Caco-2 (cell line): Measurements from ENCODE around the gene RETREG1. TPM values are rescaled to one million over a fixed set of nuclear protein-coding genes. Genes with fewer than 3 reads are reported as not detected.
A peak's percentile ranks its signal among the peaks of the same experiment; 100 is the strongest.

ENCODE experiments used
- BruUV-seq: library from RNA; stranded (reverse); fragments of 400-500 nt; replicated peaks from 2 replicates; lab custom pipeline; 2021; lab: Mats Ljungman, UMichigan
- CTCF ChIA-PET: fragments of 300-600 bp; sonication (Branson Sonifier 250); formaldehyde crosslinking; loops from one replicate; lab custom pipeline; 2022; ENCODE audit warnings: antibody characterized with exemption; lab: Charles Lee
- POLR2A ChIA-PET: fragments of 300-600 bp; sonication (Branson Sonifier 250); formaldehyde crosslinking; loops from one replicate; lab custom pipeline; 2022; ENCODE audit warnings: antibody characterized with exemption; lab: Charles Lee
- DNase-seq, 2 experiments: peaks; one replicate each; pipeline versions ENCODE4 v3.0.0 to v3.0.0-alpha.2; 2020 to 2022
- H3K27me3 ChIP-seq: replicated peaks from 2 replicates; pipeline ENCODE4 v1.6.0; 2011; ENCODE audit warnings: low read length; ENCODE audit not compliant: control insufficient read depth, insufficient read depth
- H3K36me3 ChIP-seq: 2 replicates; pipeline ENCODE4 v1.5.1; 2011; ENCODE audit warnings: low read length; ENCODE audit not compliant: control insufficient read depth, insufficient read depth
- H3K4me1 ChIP-seq: fragments of 250-450 bp; sonication (Bioruptor Pico); 2 replicates; pipeline ENCODE4 v1.5.1; 2020; ENCODE audit warnings: mild to moderate bottlenecking
- H3K4me3 ChIP-seq: 2 replicates; pipeline ENCODE4 v1.5.1; 2011; ENCODE audit warnings: low read depth, mild to moderate bottlenecking, control low read depth, low read length
- H3K9me3 ChIP-seq: fragments of 250-450 bp; sonication (Bioruptor Pico); 2 replicates; pipeline ENCODE4 v1.5.1; 2020; ENCODE audit warnings: mild to moderate bottlenecking, moderate library complexity
- H3K27ac Mint-ChIP-seq: one replicate; pipeline ENCODE4 v1.8.0; 2022; ENCODE audit warnings: mixed read lengths; ENCODE audit not compliant: unreplicated experiment
- H3K27me3 Mint-ChIP-seq: one replicate; pipeline ENCODE4 v1.8.0; 2022; ENCODE audit warnings: mixed read lengths; ENCODE audit not compliant: insufficient read depth, unreplicated experiment
- H3K36me3 Mint-ChIP-seq: one replicate; pipeline ENCODE4 v1.8.0; 2022; ENCODE audit warnings: mild to moderate bottlenecking, mixed read lengths; ENCODE audit not compliant: insufficient read depth, unreplicated experiment
- H3K4me1 Mint-ChIP-seq: one replicate; pipeline ENCODE4 v1.8.0; 2022; ENCODE audit warnings: low read depth, mixed read lengths; ENCODE audit not compliant: unreplicated experiment
- H3K4me3 Mint-ChIP-seq: one replicate; pipeline ENCODE4 v1.8.0; 2022; ENCODE audit warnings: mild to moderate bottlenecking, moderate library complexity, mixed read lengths; ENCODE audit not compliant: unreplicated experiment
- H3K9me3 Mint-ChIP-seq: one replicate; pipeline ENCODE4 v1.8.0; 2022; ENCODE audit warnings: mixed read lengths; ENCODE audit not compliant: unreplicated experiment
- CTCF ChIP-seq, 2 experiments: fragments of 200-600 bp in 1 of 2; IDR thresholded peaks; 1 replicate in 1 of 2; 2 replicates in 1 of 2; pipeline versions ENCODE4 v1.5.1 to v1.8.0; 2011 to 2022; ENCODE audit warnings: antibody characterized with exemption in 1 of 2, control low read depth in 1 of 2, inconsistent platforms in 1 of 2, low read depth in 1 of 2, low read length in 1 of 2, mild to moderate bottlenecking in 1 of 2, moderate library complexity in 1 of 2; ENCODE audit not compliant: insufficient read depth in 1 of 2, severe bottlenecking in 1 of 2, unreplicated experiment in 1 of 2
- intact Hi-C: fragments of 100-400 bp; cut with micrococcal nuclease; formaldehyde crosslinking; loops from one replicate; pipeline ENCODE4 v1.10.0; 2022; ENCODE audit not compliant: unreplicated experiment
- total RNA-seq: library from RNA; stranded (reverse); gene quantifications from 2 replicates; pipeline ENCODE4 v1.2.3, GENCODE V29; 2022

Gene RETREG1
- total RNA-seq, 1 experiment from 2014 or later: 15.1 TPM

GRCh38 chr5:16485656-16486055, 131.1 kb downstream of the RETREG1 start:
- Histone ChIP-seq H3K4me1 (peaks cover 82% of the 10 kb centered on the region), H3K4me3 (no peak overlapping the region), H3K27me3 (no peaks in the 10 kb centered on the region), H3K9me3 (no peaks in the 10 kb centered on the region), H3K36me3 (no peaks in the 10 kb centered on the region)
- ChIA-PET POLR2A (no interaction called here), CTCF (no interaction called here)
- DNase-seq: no peak
- Mint-ChIP-seq H3K36me3 (peaks cover 6% of the 10 kb centered on the region), H3K4me1 (peaks cover 58% of the 10 kb centered on the region), H3K4me3 (no peak overlapping the region), H3K27ac (no peak overlapping the region), H3K27me3 (no peaks in the 10 kb centered on the region), H3K9me3 (no peaks in the 10 kb centered on the region)
- intact Hi-C loops: no loop called here
- BruUV-seq: no TSS peak
- no peak for TF ChIP-seq CTCF (IDR thresholded peaks at IDR 0.05; ENCODE audit: insufficient read depth in 1 of 2, low read depth in 1 of 2, low read length in 1 of 2, severe bottlenecking in 1 of 2, unreplicated experiment in 1 of 2)

GRCh38 chr5:16484081-16484480, 132.7 kb downstream of the RETREG1 start:
- peaks cover 6% of the 10 kb centered on the region for H3K36me3 Mint-ChIP-seq
- Histone ChIP-seq H3K36me3 (no peaks in the 10 kb centered on the region), H3K27me3 (no peaks in the 10 kb centered on the region), H3K4me3 (no peak overlapping the region), H3K9me3 (no peaks in the 10 kb centered on the region), H3K4me1 (peaks cover 76% of the 10 kb centered on the region)
- no TSS peak for BruUV-seq
- peak overlapping the region; percentile 34 for H3K27ac Mint-ChIP-seq
- CTCF ChIA-PET: interaction anchor here (1.0 to 2.2 kb wide), 6 partner anchors 28 to 182 kb away, joined by 3 to 12 read pairs (median 4); no protein-coding TSS in a partner anchor
- DNase-seq: no peak
- H3K27me3 Mint-ChIP-seq: no peaks in the 10 kb centered on the region
- H3K4me3 Mint-ChIP-seq: no peak overlapping the region
- POLR2A ChIA-PET: interaction anchor here (0.5 kb wide), 1 partner anchor 24 kb away, joined by 4 read pairs; no protein-coding TSS in a partner anchor
- TF ChIP-seq CTCF (IDR thresholded peaks at IDR 0.05; ENCODE audit: insufficient read depth in 1 of 2, low read depth in 1 of 2, low read length in 1 of 2, severe bottlenecking in 1 of 2, unreplicated experiment in 1 of 2): no peak
- intact Hi-C loops: no loop called here
- H3K4me1 Mint-ChIP-seq: peaks cover 52% of the 10 kb centered on the region
- no peaks in the 10 kb centered on the region for H3K9me3 Mint-ChIP-seq

- no peaks in the 10 kb centered on the region for H3K9me3 Mint-ChIP-seq
- no peaks in the 10 kb centered on the region for H3K27me3 Mint-ChIP-seq
Observed at GRCh38 chr5:16483361-16483760, 133.4 kb downstream of the RETREG1 start.

More at GRCh38 chr5:16483361-16483760, 133.4 kb downstream of the RETREG1 start:
- Histone ChIP-seq H3K4me3 (no peak overlapping the region), H3K9me3 (no peaks in the 10 kb centered on the region), H3K4me1 (peaks cover 70% of the 10 kb centered on the region), H3K27me3 (no peaks in the 10 kb centered on the region), H3K36me3 (no peaks in the 10 kb centered on the region)
- H3K27ac Mint-ChIP-seq: peak overlapping the region; percentile 34
- no peak for TF ChIP-seq CTCF (IDR thresholded peaks at IDR 0.05; ENCODE audit: insufficient read depth in 1 of 2, low read depth in 1 of 2, low read length in 1 of 2, severe bottlenecking in 1 of 2, unreplicated experiment in 1 of 2)
- ChIA-PET CTCF (interaction anchor here (1.0 to 2.2 kb wide), 5 partner anchors 27 to 183 kb away, joined by 3 to 12 read pairs (median 3); no protein-coding TSS in a partner anchor), POLR2A (interaction anchor here (0.6 to 1.7 kb wide), 4 partner anchors 17 to 268 kb away, joined by 3 to 8 read pairs (median 4); no protein-coding TSS in a partner anchor)
- intact Hi-C loops: loop anchor here (1.0 kb wide), 2 partner anchors 16 to 38 kb away; no protein-coding TSS in a partner anchor
- no TSS peak for BruUV-seq
- DNase-seq: peak; percentile 60 to 66
- H3K4me3 Mint-ChIP-seq: peak overlapping the region; percentile 42
- H3K36me3 Mint-ChIP-seq: peaks cover 6% of the 10 kb centered on the region
- H3K4me1 Mint-ChIP-seq: peaks cover 51% of the 10 kb centered on the region
